Liver (tissue), 3 donors: Measurements from ENCODE around the gene COPS7A.

ENCODE experiments used
- EGR1 ChIP-seq, 2 donors: IDR thresholded peaks; 2 replicates each; pipeline ENCODE4 v1.6.1; 2016 to 2018; ENCODE audit warnings: antibody characterized with exemption in 2 of 2, low read depth in 2 of 2
- FOXA1 ChIP-seq: IDR thresholded peaks from 2 replicates; pipeline ENCODE4 v1.6.1; 2016; ENCODE audit warnings: antibody characterized with exemption
- GABPA ChIP-seq, 2 donors: IDR thresholded peaks in 1 of 2; conservative IDR thresholded peaks in 1 of 2; 2 replicates each; pipeline ENCODE4 v1.6.1; 2016; ENCODE audit warnings: antibody characterized with exemption in 2 of 2, mild to moderate bottlenecking in 1 of 2, moderate library complexity in 1 of 2
- HNF4G ChIP-seq: IDR thresholded peaks from 2 replicates; pipeline ENCODE4 v1.6.1; 2016; ENCODE audit warnings: antibody characterized with exemption
- JUND ChIP-seq, 2 donors: IDR thresholded peaks; 2 replicates each; pipeline ENCODE4 v1.6.1; 2016; ENCODE audit warnings: antibody characterized with exemption in 2 of 2
- RAD21 ChIP-seq, 2 donors: IDR thresholded peaks; 2 replicates each; pipeline ENCODE4 v1.6.1; 2016; ENCODE audit warnings: antibody characterized with exemption in 2 of 2, mild to moderate bottlenecking in 2 of 2
- RXRA ChIP-seq, 2 donors: IDR thresholded peaks; 2 replicates each; pipeline ENCODE4 v1.6.1; 2017 to 2018; ENCODE audit warnings: antibody characterized with exemption in 2 of 2, mild to moderate bottlenecking in 1 of 2
- SP1 ChIP-seq: IDR thresholded peaks from 2 replicates; pipeline ENCODE4 v1.6.1; 2018; ENCODE audit warnings: antibody characterized with exemption, mild to moderate bottlenecking
- TAF1 ChIP-seq: conservative IDR thresholded peaks from 2 replicates; pipeline ENCODE4 v1.6.1; 2016; ENCODE audit warnings: antibody characterized with exemption, mild to moderate bottlenecking
- TF ChIP-seq, protein P1 (sequence below): fragments of 150-350 bp; IDR thresholded peaks from 2 replicates; pipeline ENCODE4 v1.5.1; 2017; ENCODE audit warnings: improper control_type of control experiment, low read depth, low read length; ENCODE audit not compliant: missing input control
- TF ChIP-seq, protein P2 (sequence below): IDR thresholded peaks from 2 replicates; pipeline ENCODE4 v1.6.1; 2016; ENCODE audit warnings: antibody characterized with exemption
- TF ChIP-seq, protein P3 (sequence below): IDR thresholded peaks from 2 replicates; pipeline ENCODE4 v1.6.1; 2016; ENCODE audit warnings: antibody characterized with exemption, mild to moderate bottlenecking
- TF ChIP-seq, protein P4 (sequence below): IDR thresholded peaks from 2 replicates; pipeline ENCODE4 v1.6.1; 2016; ENCODE audit warnings: antibody characterized with exemption
- TF ChIP-seq, protein P5 (sequence below): IDR thresholded peaks from 2 replicates; pipeline ENCODE4 v1.6.1; 2016; ENCODE audit warnings: antibody characterized with exemption
- donor health status: healthy.
- donor health status: healthy.

DNA sequence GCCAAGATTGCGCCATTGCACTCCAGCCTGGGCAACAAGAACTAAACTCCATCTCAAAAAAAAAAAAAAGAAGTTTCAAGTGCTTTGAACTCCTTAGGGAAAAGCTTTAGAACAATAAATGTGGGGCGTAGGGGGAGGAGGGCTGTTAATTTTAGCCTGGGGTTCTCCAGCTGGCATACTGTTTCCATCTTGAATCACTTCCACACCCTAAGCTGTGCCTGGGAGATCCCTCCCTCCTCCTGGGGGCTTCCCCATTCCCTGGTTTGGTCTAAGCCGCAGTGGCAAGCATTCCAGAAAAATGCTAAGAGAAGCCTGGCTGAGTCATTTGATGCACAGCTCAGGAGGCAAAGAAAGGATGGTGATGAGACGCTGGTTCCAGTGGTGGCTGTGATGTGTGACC is 32.4 kb upstream of the COPS7A start:
- TF ChIP-seq, protein P1, sequence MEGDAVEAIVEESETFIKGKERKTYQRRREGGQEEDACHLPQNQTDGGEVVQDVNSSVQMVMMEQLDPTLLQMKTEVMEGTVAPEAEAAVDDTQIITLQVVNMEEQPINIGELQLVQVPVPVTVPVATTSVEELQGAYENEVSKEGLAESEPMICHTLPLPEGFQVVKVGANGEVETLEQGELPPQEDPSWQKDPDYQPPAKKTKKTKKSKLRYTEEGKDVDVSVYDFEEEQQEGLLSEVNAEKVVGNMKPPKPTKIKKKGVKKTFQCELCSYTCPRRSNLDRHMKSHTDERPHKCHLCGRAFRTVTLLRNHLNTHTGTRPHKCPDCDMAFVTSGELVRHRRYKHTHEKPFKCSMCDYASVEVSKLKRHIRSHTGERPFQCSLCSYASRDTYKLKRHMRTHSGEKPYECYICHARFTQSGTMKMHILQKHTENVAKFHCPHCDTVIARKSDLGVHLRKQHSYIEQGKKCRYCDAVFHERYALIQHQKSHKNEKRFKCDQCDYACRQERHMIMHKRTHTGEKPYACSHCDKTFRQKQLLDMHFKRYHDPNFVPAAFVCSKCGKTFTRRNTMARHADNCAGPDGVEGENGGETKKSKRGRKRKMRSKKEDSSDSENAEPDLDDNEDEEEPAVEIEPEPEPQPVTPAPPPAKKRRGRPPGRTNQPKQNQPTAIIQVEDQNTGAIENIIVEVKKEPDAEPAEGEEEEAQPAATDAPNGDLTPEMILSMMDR = no peak
- TF ChIP-seq TAF1 = no peak
- TF ChIP-seq, protein P2, sequence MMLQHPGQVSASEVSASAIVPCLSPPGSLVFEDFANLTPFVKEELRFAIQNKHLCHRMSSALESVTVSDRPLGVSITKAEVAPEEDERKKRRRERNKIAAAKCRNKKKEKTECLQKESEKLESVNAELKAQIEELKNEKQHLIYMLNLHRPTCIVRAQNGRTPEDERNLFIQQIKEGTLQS = no peak
- no peak for TF ChIP-seq SP1
- no peak for TF ChIP-seq JUND (IDR thresholded peaks at IDR 0.05)
- TF ChIP-seq, protein P3, sequence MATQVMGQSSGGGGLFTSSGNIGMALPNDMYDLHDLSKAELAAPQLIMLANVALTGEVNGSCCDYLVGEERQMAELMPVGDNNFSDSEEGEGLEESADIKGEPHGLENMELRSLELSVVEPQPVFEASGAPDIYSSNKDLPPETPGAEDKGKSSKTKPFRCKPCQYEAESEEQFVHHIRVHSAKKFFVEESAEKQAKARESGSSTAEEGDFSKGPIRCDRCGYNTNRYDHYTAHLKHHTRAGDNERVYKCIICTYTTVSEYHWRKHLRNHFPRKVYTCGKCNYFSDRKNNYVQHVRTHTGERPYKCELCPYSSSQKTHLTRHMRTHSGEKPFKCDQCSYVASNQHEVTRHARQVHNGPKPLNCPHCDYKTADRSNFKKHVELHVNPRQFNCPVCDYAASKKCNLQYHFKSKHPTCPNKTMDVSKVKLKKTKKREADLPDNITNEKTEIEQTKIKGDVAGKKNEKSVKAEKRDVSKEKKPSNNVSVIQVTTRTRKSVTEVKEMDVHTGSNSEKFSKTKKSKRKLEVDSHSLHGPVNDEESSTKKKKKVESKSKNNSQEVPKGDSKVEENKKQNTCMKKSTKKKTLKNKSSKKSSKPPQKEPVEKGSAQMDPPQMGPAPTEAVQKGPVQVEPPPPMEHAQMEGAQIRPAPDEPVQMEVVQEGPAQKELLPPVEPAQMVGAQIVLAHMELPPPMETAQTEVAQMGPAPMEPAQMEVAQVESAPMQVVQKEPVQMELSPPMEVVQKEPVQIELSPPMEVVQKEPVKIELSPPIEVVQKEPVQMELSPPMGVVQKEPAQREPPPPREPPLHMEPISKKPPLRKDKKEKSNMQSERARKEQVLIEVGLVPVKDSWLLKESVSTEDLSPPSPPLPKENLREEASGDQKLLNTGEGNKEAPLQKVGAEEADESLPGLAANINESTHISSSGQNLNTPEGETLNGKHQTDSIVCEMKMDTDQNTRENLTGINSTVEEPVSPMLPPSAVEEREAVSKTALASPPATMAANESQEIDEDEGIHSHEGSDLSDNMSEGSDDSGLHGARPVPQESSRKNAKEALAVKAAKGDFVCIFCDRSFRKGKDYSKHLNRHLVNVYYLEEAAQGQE = no peak
- TF ChIP-seq, protein P4, sequence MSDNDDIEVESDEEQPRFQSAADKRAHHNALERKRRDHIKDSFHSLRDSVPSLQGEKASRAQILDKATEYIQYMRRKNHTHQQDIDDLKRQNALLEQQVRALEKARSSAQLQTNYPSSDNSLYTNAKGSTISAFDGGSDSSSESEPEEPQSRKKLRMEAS = no peak
- TF ChIP-seq HNF4G = no peak
- TF ChIP-seq RAD21 (IDR thresholded peaks at IDR 0.05) = no peak
- TF ChIP-seq GABPA (IDR thresholded peaks at IDR 0.05 in 1 of 2, conservative IDR thresholded peaks at IDR 0.05 in 1 of 2) = no peak
- no peak for TF ChIP-seq FOXA1
- no peak for TF ChIP-seq RXRA (IDR thresholded peaks at IDR 0.05)
- TF ChIP-seq EGR1 (IDR thresholded peaks at IDR 0.05; ENCODE audit: low read depth in 2 of 2) = no peak
- TF ChIP-seq, protein P5, sequence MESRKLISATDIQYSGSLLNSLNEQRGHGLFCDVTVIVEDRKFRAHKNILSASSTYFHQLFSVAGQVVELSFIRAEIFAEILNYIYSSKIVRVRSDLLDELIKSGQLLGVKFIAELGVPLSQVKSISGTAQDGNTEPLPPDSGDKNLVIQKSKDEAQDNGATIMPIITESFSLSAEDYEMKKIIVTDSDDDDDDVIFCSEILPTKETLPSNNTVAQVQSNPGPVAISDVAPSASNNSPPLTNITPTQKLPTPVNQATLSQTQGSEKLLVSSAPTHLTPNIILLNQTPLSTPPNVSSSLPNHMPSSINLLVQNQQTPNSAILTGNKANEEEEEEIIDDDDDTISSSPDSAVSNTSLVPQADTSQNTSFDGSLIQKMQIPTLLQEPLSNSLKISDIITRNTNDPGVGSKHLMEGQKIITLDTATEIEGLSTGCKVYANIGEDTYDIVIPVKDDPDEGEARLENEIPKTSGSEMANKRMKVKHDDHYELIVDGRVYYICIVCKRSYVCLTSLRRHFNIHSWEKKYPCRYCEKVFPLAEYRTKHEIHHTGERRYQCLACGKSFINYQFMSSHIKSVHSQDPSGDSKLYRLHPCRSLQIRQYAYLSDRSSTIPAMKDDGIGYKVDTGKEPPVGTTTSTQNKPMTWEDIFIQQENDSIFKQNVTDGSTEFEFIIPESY = no peak
